SK-N-MC (cell line): Measurements from ENCODE around the gene LGR6.

ENCODE experiments used
- EZH2 ChIP-seq: fragments of 200-600 bp; sonication (generic); IDR thresholded peaks from one replicate; pipeline ENCODE4 v1.6.1; 2017; ENCODE audit warnings: antibody characterized with exemption
- FOXP2 ChIP-seq: optimal IDR thresholded peaks from 2 replicates; pipeline ENCODE3; 2011; ENCODE audit warnings: mild to moderate bottlenecking, moderate library complexity; ENCODE audit not compliant: insufficient read depth; ENCODE audit errors: extremely low read length, control extremely low read depth
- POLR2AphosphoS5 ChIP-seq: IDR thresholded peaks from 2 replicates; pipeline ENCODE4 v1.6.1; 2012; ENCODE audit warnings: mild to moderate bottlenecking, low read depth, low read length, borderline replicate concordance

- TF ChIP-seq EZH2 (no peak), POLR2AphosphoS5 (no peak), FOXP2 (no peak)
These were observed 58.7 kb downstream of the LGR6 start for GRCh38 chr1:202252271-202252670.
